ENCODE data around the gene CELF2. TPM values are rescaled to one million over a fixed set of nuclear protein-coding genes. Genes with fewer than 3 reads are reported as not detected.

Gene CELF2
- total RNA-seq, 1 experiment from 2014 or later: 28.7 TPM

DNA sequence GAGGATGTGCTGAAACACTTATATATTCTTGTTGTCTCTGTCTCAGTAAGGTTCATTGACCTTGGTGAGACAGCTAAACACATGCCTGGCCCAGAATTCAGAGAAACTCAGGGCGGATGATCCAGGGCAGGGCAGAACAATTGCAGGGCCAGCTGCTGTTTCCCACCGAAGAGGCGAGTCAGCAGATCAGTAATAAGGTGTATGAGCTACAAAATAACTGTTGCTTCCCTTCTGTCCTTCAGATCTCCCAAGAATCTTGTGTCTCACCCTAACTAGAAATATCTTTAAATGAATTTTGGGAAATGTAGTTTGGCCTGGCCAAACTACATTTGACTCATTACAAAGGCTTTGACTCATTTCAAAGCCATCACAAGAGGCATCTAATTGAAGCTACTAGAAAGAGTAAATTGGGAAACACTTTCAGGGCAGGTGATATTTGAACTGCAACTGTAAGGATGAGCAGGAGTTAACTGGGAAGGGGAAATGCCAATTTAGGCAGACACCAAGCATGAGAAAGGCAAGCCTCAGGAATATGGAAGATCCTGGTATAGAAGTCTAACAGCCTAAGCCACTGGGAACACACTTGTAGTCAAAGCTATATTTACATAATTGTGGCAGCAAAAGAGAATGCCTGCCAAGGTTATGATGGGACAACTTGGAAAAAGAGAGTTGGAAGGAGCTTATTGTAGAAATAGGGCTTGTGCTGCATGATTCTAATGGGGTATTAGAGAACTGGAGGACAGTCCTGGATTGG is 24.5 kb upstream of the CELF2 start:
- Histone ChIP-seq H2BK20ac (ENCODE audit: low read depth, low read length, poor library complexity, severe bottlenecking) (no peak overlapping the region), H4K20me1 (ENCODE audit: control insufficient read depth, insufficient read depth, insufficient read length) (no peaks in the 10 kb centered on the region), H4K8ac (replicated peaks; ENCODE audit: insufficient read length, low read depth, low read length) (no peak overlapping the region), H2AFZ (ENCODE audit: low read length) (no peak overlapping the region), H4K91ac (ENCODE audit: insufficient read length, low read depth, low read length) (no peak overlapping the region), H3K79me2 (ENCODE audit: insufficient read depth, low read length) (no peaks in the 10 kb centered on the region), H2BK12ac (ENCODE audit: insufficient read length, low read depth, low read length) (no peak overlapping the region), H3K27me3 (ENCODE audit: insufficient read depth, low read length) (no peaks in the 10 kb centered on the region), H3T11ph (ENCODE audit: low read length) (no peak overlapping the region), H3K9ac (ENCODE audit: extremely low read depth, insufficient read length, low read length) (no peak overlapping the region), H3K79me1 (ENCODE audit: insufficient read depth, low read depth, low read length, poor library complexity, severe bottlenecking) (no peaks in the 10 kb centered on the region), H3K4me1 (ENCODE audit: insufficient read depth, low read length) (no peaks in the 10 kb centered on the region), H2BK15ac (ENCODE audit: low read depth, low read length) (no peak overlapping the region), H2BK120ac (ENCODE audit: low read depth, low read length, poor library complexity, severe bottlenecking) (no peak overlapping the region), H3K23me2 (ENCODE audit: insufficient read length, low read depth, low read length, poor library complexity, severe bottlenecking) (no peaks in the 10 kb centered on the region), H3K9me3 (ENCODE audit: control insufficient read depth, low read depth, low read length) (no peaks in the 10 kb centered on the region), H3K18ac (ENCODE audit: insufficient read length, low read depth, low read length) (no peak overlapping the region), H4K5ac (ENCODE audit: insufficient read length, low read depth, low read length) (no peak overlapping the region), H3K27ac (ENCODE audit: insufficient read length, low read depth, low read length) (no peak overlapping the region), H3K23ac (ENCODE audit: insufficient read length, low read depth, low read length) (no peak overlapping the region), H2AK5ac (ENCODE audit: insufficient read length, low read length) (no peak overlapping the region), H3K4ac (ENCODE audit: low read depth, low read length) (no peak overlapping the region), H3K56ac (ENCODE audit: insufficient read length, low read depth, low read length) (no peak overlapping the region), H3K4me2 (ENCODE audit: insufficient read depth, insufficient read length, low read length) (no peak overlapping the region), H3K14ac (ENCODE audit: insufficient read depth, low read length) (no peak overlapping the region), H2BK5ac (ENCODE audit: insufficient read length, low read length) (no peak overlapping the region)
- Mint-ChIP-seq H3K9me3 (peaks cover 4% of the 10 kb centered on the region in 2 experiments; a peak in 4 of 5 replicates), H3K27ac (no peak overlapping the region), H3K4me1 (no peaks in the 10 kb centered on the region), H3K36me3 (ENCODE audit: insufficient read depth in 1 of 3, low read depth in 3 of 3) (peaks cover 0 to 4% (median 0%) of the 10 kb centered on the region in 3 experiments; a peak in 4 of 7 replicates), H3K27me3 (ENCODE audit: low read depth) (peaks cover 2% of the 10 kb centered on the region), H3K4me3 (no peak overlapping the region)
- no CpG with 5 or more reads among the region's 3 CpGs for WGBS (ENCODE audit: extremely low coverage, insufficient read length, low lambda C conversion rate)
- no peak for DNase-seq
- TF ChIP-seq, protein P1, sequence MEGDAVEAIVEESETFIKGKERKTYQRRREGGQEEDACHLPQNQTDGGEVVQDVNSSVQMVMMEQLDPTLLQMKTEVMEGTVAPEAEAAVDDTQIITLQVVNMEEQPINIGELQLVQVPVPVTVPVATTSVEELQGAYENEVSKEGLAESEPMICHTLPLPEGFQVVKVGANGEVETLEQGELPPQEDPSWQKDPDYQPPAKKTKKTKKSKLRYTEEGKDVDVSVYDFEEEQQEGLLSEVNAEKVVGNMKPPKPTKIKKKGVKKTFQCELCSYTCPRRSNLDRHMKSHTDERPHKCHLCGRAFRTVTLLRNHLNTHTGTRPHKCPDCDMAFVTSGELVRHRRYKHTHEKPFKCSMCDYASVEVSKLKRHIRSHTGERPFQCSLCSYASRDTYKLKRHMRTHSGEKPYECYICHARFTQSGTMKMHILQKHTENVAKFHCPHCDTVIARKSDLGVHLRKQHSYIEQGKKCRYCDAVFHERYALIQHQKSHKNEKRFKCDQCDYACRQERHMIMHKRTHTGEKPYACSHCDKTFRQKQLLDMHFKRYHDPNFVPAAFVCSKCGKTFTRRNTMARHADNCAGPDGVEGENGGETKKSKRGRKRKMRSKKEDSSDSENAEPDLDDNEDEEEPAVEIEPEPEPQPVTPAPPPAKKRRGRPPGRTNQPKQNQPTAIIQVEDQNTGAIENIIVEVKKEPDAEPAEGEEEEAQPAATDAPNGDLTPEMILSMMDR (conservative IDR thresholded peaks at IDR 0.05): no peak
